Putamen (tissue), 1 donor: Measurements from ENCODE around the gene PTPRM.
A peak's percentile ranks its signal among the peaks of the same experiment; 100 is the strongest.

Experiments used
- DNase-seq: peaks from one replicate; pipeline ENCODE4 v3.0.0-alpha.2; 2016; ENCODE audit warnings: low spot score

Gene PTPRM

DNA sequence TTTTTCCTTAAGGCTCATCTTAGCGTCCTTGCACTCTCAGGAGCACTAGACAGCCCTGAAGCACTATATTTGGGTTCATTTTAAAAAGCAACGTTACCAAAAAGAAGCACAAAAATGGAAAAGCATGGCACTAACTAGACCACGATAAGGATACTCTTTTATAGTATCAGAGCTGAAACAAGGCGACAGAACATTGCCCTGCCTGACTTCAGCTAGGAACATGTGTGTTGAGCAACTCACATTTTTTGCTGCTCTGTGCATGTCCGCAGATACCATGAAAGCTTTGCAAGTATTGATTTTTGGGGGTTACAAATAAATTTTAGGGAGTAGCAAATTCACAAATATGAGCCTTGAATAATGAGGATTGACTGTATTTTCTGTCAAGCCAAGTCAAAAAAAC, 332.0 kb downstream of the PTPRM start:
- no peak for DNase-seq

DNA sequence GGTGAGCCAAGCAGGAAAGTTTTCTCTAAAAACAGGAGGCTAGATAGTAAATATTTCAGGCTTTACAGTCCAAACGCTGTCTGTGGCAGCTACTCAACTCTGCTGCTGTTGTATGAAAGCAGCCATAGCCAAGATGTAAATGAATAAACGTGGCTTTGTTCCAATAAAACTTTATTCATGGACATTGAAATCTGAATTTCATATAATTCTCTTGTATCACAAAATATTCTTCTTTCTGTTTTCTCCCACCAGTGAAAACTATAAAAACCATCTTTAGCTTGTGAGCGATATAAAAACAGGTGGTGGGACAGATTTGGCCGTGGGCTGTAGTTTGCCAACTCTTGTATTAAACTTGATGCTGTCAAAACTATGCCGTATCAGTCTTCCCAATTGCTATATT, 333.0 kb downstream of the PTPRM start:
- DNase-seq = no peak

- no peak for DNase-seq
These were observed 334.5 kb downstream of the PTPRM start for GRCh38 chr18:7901657-7902056.

GRCh38 chr18:7902399-7902839, 335.3 kb downstream of the PTPRM start:
- DNase-seq = no peak

- DNase-seq = no peak
These were observed 337.4 kb downstream of the PTPRM start for GRCh38 chr18:7904529-7904928.

DNA sequence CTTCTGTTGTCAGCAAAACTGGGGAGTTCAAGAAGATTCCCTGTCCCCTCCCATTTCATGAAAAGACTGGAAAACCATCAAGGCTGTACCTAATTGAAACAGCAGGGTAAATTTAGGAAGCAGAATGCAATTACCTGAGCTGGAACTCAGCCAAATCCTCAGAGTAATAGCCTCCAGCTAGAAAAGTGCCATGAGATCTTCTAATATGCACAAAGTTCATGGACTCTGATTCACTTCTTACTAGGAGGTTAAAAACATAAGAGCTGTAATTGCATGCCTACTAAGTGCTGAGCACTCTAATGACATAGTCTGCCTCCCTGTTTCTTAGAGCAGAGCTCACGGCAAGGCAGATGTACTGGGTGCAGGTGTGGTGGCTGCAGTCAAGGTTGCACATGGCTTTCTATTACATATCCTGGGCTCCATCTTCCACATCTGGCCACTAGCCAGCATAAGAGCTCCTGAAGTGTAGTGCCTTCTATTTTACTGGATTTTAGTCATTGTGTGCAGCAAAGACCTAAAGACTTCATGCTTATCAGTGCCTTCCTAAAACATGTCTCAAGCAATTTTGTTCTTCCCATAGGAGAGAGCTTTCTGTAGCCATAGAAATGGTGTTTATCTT, 341.7 kb downstream of the PTPRM start:
- no peak for DNase-seq

DNA sequence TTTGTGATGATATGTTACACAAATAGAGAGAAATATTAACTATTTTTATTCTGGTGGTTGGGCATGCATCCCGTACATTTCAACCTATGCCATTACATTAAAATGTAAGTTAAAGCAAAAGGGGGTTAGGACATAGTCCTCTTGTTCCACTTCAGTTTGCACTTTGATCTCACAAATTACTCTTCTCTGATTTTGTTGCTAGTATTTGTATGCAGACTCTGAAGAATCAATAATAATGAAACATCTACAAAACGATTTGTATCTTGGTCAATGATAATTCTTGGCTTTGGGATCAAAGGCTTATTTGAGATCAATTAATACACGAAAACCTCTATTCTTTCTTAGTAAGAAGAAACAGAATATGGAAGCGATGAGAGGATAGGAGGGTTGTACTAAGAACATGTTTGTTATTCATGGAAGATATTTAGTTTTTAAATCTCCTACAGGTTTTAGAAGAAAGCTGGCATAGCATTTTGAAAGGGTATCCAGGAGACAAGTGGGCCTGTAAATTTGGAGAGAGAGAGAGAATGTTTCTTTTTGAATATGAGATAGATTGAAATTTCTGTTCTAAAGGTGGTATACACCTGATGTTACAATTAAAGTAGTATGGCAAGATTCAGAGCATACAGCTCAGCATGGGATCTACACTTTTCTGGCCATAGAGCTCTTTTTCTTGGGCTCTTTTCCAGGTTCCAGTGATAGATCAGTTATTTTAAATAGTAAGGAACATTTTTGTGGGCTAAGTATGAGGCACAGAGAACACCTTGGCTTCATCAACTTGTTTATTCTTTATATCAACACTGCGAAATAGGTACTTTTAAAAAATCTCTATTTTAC, 347.9 kb downstream of the PTPRM start:
- DNase-seq = no peak

GRCh38 chr18:7918701-7919100, 351.6 kb downstream of the PTPRM start:
- no peak for DNase-seq

GRCh38 chr18:7919565-7919964, 352.4 kb downstream of the PTPRM start:
- no peak for DNase-seq

- DNase-seq = no peak
These were observed 354.9 kb downstream of the PTPRM start for GRCh38 chr18:7921938-7922587.

- DNase-seq = no peak
These were observed 356.0 kb downstream of the PTPRM start for GRCh38 chr18:7923105-7923504.

DNA sequence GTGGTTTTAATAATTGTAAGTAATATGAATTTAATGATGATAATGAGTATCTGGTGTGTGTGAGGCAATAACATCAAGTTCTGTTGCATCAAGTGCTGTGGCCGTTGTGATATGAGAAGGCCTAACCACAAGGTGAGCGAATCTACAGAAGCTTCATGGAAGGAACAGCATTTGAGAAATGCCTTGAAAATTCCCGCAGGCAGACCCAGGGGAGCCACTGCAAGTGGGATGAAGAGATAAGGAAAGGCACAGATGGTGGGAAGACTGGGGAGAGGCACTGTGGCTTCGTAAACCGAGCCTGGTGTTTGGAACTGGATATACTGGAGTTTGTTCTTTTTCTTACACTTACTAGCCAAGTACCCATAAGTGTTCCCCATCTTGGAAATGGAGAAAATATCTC, 357.5 kb downstream of the PTPRM start:
- no peak for DNase-seq

DNA sequence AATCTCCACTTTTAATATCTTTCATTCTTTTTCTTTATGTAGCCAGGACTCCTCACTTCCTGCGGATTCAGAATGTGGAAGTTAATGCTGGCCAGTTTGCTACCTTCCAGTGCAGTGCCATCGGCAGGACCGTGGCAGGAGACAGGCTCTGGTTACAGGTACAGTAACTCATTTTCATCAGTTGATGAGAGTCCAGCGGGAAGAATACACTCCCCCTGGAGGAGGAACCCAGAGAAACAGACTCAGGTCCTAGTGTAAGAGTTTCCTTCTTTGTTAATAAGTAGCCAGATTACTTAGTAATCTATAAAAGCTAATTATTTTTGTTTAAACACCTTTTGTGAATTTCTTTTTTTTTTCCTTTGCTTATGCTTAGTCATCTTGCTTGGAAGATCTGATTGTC, 359.4 kb downstream of the PTPRM start:
- no peak for DNase-seq

GRCh38 chr18:7927119-7927518, 360.0 kb downstream of the PTPRM start:
- peak; percentile 38 for DNase-seq

GRCh38 chr18:7931763-7932162, 364.6 kb downstream of the PTPRM start:
- DNase-seq = no peak

DNA sequence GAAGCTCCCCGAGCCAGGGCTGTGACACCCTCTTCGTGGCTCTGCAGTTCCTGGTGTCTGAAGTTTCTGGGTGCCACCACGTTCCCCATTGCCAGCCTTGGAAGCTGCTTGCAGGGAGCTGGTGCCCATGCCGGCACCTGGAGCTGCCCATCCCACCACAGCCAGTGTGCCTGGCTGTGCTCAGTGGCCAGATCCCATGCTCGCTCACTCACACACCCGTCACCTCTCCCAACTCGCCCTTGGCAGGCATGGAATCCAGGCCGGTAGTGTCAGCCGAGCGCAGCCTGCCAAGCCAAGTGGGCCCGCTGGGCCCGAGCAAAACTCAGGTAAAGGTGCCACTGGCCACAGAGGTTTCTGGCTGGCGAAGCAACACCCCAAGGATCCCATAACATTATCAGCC, 370.2 kb downstream of the PTPRM start:
- no peak for DNase-seq

- DNase-seq = no peak
These were observed 372.4 kb downstream of the PTPRM start for GRCh38 chr18:7939521-7939920.

GRCh38 chr18:7940379-7940778, 373.3 kb downstream of the PTPRM start:
- DNase-seq = no peak

- no peak for DNase-seq
These were observed 373.9 kb downstream of the PTPRM start for GRCh38 chr18:7940971-7941370.

DNA sequence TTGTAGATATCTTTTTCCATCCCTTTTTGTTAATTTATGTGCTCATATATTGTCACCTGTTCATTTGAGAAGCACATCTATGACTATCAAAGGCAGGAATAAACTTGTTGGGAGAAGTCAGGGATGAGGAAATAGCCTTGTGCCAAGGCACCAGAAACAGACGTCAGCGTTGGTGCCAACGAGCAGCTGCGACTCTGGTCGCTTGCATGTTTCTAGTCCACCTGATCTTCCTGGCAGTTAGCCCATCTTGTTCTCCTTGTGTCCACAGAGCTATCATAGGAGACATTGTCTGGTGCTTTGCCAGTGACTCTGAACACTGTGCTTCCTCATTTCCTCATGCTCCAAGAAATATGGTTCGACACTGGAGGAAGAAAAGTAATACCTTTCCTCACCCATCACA, 374.4 kb downstream of the PTPRM start:
- no peak for DNase-seq

- DNase-seq = no peak
These were observed 378.8 kb downstream of the PTPRM start for GRCh38 chr18:7945882-7946281.

GRCh38 chr18:7946734-7947377, 379.7 kb downstream of the PTPRM start:
- DNase-seq = peak; percentile 23
